ENCODE results near the gene REST.

DNA sequence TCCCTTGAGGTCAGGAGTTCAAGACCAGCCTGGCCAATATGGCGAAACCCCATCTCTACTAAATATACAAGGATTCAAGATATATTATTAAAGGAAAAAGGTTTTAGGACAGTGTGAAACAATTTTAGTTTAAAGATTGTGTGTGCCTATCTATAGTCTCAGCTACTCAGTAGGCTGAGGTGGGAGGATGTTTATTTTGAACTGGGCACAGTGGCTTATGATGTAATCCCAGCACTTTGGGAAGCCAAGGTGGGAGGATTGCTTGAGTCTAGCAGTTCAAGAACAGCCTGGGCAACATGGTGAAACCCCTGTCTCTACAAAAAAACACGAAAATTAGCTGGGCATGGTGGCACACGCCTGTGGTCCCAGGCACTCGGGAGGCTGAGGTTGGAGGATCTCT lies 31.4 kb upstream of the REST start:
- TF ChIP-seq, protein P1, sequence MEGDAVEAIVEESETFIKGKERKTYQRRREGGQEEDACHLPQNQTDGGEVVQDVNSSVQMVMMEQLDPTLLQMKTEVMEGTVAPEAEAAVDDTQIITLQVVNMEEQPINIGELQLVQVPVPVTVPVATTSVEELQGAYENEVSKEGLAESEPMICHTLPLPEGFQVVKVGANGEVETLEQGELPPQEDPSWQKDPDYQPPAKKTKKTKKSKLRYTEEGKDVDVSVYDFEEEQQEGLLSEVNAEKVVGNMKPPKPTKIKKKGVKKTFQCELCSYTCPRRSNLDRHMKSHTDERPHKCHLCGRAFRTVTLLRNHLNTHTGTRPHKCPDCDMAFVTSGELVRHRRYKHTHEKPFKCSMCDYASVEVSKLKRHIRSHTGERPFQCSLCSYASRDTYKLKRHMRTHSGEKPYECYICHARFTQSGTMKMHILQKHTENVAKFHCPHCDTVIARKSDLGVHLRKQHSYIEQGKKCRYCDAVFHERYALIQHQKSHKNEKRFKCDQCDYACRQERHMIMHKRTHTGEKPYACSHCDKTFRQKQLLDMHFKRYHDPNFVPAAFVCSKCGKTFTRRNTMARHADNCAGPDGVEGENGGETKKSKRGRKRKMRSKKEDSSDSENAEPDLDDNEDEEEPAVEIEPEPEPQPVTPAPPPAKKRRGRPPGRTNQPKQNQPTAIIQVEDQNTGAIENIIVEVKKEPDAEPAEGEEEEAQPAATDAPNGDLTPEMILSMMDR (IDR thresholded peaks at IDR 0.05) = no peak
- no peak for TF ChIP-seq POLR2AphosphoS5 (IDR thresholded peaks at IDR 0.05)
